Tibial artery (tissue), 4 donors: ENCODE data around the gene PEX14.

Experiments used
- DNase-seq, 2 donors: peaks; one replicate each; pipeline ENCODE4 v3.0.0-alpha.2; 2019
- H3K27ac ChIP-seq, 2 donors: fragments of 200-600 bp; sonication (generic) in 1 of 2; 1 replicate in 1 of 2; 2 replicates in 1 of 2; pipeline ENCODE4 v1.5.1; 2018 to 2019; ENCODE audit warnings: mild to moderate bottlenecking in 1 of 2
- H3K27me3 ChIP-seq, 2 donors: fragments of 200-600 bp; sonication (generic) in 1 of 2; one replicate each; pipeline versions ENCODE4 v1.5.1 to v1.6.0; 2016 to 2019
- H3K36me3 ChIP-seq, 3 donors: fragments of 200-600 bp; sonication (generic) in 2 of 3; one replicate each; pipeline ENCODE4 v1.5.1; 2016 to 2019; ENCODE audit warnings: mild to moderate bottlenecking in 2 of 3
- H3K4me1 ChIP-seq, 4 donors: fragments of 200-600 bp; sonication (generic) in 2 of 4; 1 replicate in 3 of 4; 2 replicates in 1 of 4; pipeline ENCODE4 v1.5.1; 2016 to 2019
- H3K4me3 ChIP-seq, 2 donors: fragments of 200-600 bp; sonication (generic) in 1 of 2; 1 replicate in 1 of 2; 2 replicates in 1 of 2; pipeline ENCODE4 v1.5.1; 2018 to 2019; ENCODE audit warnings: mild to moderate bottlenecking in 2 of 2
- H3K9me3 ChIP-seq, 3 donors: fragments of 200-600 bp; sonication (generic) in 1 of 3; one replicate each; pipeline ENCODE4 v1.5.1; 2016 to 2019
- intact Hi-C: fragments of 100-400 bp; cut with DNase I; formaldehyde crosslinking; loops from one replicate; pipeline ENCODE4 v1.15.0; 2023; ENCODE audit warnings: low total_unique reads
- TF ChIP-seq, protein P1 (sequence below), 2 experiments: fragments of 200-600 bp in 1 of 2; fragments of 450-650 bp in 1 of 2; IDR thresholded peaks; one replicate each; pipeline ENCODE4 v1.5.1; 2017 to 2019; ENCODE audit warnings: antibody characterized with exemption in 2 of 2, mild to moderate bottlenecking in 1 of 2, moderate library complexity in 1 of 2

Gene PEX14

DNA sequence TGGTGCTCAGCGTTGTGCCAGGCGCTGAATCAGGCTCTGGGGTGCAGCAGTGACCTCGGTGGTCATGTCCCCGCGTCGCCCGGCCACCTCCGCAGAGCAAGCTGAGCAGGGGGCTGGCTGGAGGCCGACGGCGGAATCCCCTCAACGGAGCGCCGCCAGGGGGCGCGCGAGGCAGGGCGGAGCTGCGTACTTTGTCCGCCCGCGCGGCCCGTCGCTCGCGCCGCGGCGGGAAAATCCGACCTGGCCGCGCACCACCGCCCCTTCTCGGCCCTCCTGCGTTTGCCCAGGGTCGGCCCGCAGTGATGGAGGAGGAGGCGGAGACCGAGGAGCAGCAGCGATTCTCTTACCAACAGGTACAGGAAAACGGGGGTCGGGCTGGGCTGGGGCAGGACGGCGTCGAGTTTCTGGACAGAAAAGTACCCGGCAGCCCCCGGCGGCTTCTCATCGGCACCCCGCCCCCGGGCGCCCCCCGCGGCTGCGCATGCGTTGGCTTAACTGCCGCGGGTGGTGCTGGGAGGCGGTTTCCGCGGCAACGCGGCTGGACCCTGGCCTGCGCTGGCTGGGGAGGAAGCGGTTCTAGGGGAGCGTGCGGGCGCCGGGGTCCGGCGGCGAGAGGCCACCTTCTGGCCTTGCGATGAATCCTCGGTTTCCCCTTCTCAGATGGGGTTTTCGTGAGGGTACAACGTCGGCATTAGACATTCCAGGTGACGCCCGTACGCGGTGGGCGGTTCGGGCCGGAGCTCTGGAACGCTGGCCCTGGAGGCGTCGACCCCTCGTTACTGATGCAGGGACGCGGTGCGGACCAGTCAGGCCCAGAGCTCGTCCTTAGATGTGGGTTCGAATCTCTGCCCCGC, 44.3 kb upstream of the PEX14 start, which contains the start of gene CENPS:
CENPS (plus strand) TSS at position 218 of the 854 bp plus-strand sequence; CDS start at position 303, 85 bp downstream.
- Histone ChIP-seq H3K36me3 (no peaks in the 10 kb centered on the region), H3K27ac (peak within 1 kb of the TSS; percentile 55 to 57), H3K4me3 (peak within 1 kb of the TSS; percentile 59 to 65), H3K9me3 (no peaks in the 10 kb centered on the region), H3K27me3 (no peaks in the 10 kb centered on the region), H3K4me1 (peaks cover 4 to 18% (median 9%) of the 10 kb centered on the region in 4 donors)
- TF ChIP-seq, protein P1, sequence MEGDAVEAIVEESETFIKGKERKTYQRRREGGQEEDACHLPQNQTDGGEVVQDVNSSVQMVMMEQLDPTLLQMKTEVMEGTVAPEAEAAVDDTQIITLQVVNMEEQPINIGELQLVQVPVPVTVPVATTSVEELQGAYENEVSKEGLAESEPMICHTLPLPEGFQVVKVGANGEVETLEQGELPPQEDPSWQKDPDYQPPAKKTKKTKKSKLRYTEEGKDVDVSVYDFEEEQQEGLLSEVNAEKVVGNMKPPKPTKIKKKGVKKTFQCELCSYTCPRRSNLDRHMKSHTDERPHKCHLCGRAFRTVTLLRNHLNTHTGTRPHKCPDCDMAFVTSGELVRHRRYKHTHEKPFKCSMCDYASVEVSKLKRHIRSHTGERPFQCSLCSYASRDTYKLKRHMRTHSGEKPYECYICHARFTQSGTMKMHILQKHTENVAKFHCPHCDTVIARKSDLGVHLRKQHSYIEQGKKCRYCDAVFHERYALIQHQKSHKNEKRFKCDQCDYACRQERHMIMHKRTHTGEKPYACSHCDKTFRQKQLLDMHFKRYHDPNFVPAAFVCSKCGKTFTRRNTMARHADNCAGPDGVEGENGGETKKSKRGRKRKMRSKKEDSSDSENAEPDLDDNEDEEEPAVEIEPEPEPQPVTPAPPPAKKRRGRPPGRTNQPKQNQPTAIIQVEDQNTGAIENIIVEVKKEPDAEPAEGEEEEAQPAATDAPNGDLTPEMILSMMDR (IDR thresholded peaks at IDR 0.05) = peak; percentile 96 to 99
- DNase-seq = peak; percentile 82 to 92
- intact Hi-C loops = loop anchor here (2.0 to 5.0 kb wide), 2 partner anchors 42 to 62 kb away; partner anchors contain the start of gene DFFA

DNA sequence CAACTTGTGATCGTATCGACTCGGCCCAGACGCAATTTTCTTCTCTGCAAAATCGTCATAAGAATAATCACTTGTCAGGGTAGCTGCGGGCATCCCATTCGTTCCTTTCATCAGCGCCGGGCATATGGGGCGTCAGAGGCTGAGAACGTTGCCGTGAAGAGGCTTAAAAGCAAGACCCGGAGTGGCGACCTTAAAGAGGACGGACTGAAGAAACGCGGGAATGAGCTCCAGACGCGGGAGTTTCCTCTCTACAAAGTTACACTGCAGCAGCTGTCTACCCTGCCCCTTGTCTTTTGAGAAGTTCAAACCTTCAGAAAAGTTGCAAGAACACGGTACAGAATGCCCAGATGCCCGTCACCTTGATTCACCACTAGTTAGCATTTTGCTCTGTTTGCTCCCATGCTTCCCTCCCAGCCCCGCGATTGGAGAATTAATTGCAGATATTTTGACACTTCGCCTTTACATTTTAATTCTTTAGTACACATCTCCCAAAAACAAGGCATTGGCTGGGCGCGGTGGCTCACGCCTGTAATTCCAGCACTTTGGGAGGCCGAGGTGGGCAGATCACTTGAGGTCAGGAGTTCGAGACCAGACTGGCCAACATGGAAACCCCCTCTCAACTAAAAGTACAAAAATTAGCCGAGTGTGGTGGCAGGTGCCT, 43.5 kb upstream of the PEX14 start:
- H3K27ac ChIP-seq = peak overlapping the region; percentile 55 to 57
- no peaks in the 10 kb centered on the region for H3K36me3 ChIP-seq
- peak overlapping the region; percentile 59 to 65 for H3K4me3 ChIP-seq
- no peaks in the 10 kb centered on the region for H3K27me3 ChIP-seq
- no peak for DNase-seq
- H3K4me1 ChIP-seq = peaks cover 4 to 18% (median 9%) of the 10 kb centered on the region in 4 donors
- intact Hi-C loops = loop anchor here (2.0 to 5.0 kb wide), 2 partner anchors 42 to 61 kb away; partner anchors contain the start of gene DFFA
- TF ChIP-seq, protein P1 (IDR thresholded peaks at IDR 0.05) = no peak
- no peaks in the 10 kb centered on the region for H3K9me3 ChIP-seq

DNA sequence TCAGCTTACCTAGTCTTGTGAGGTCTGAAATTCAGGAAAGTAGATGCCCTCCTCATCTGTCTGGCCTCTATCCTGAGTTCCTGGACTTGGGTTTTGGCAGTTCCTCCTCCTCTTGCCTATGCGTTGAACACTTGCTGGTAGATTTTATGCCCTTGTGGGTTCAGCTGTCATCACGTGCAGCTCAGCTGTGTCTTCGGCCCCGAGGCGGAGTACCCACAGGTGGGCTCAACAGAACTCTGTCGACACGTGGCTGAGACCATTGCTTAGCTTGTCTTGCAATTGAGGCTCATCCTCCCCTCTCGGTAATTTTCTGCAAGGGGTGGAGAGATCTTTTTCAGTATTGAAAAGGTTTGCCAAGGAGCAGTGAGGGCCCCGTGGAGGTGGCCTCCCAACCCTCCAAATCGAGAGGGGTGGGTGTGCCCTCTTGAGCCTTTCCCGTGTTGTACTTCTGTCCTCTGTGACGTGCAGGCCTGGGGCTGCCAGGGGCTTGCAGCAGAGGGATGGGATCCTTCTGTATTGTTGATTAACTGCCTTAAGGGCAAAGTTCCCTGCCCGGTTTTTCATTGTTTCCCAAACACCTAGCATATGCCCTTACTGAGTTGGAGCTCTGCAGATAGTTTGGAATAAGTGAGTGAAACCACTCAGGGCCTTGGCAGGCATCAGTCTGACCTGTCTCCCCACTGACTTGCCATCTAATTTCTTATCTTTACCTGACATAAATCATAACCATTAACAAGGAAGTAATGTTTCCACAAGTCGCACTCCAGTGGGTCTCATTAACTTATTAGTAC, 41.6 kb upstream of the PEX14 start:
- Histone ChIP-seq H3K27me3 (no peaks in the 10 kb centered on the region), H3K4me3 (no peak overlapping the region), H3K36me3 (no peaks in the 10 kb centered on the region), H3K9me3 (no peaks in the 10 kb centered on the region), H3K4me1 (peaks cover 4 to 18% (median 9%) of the 10 kb centered on the region in 4 donors), H3K27ac (no peak overlapping the region)
- no peak for DNase-seq
- intact Hi-C loops = loop anchor here (5.0 kb wide), 1 partner anchor 59 kb away; no protein-coding TSS in a partner anchor
- TF ChIP-seq, protein P1 (IDR thresholded peaks at IDR 0.05) = no peak

DNA sequence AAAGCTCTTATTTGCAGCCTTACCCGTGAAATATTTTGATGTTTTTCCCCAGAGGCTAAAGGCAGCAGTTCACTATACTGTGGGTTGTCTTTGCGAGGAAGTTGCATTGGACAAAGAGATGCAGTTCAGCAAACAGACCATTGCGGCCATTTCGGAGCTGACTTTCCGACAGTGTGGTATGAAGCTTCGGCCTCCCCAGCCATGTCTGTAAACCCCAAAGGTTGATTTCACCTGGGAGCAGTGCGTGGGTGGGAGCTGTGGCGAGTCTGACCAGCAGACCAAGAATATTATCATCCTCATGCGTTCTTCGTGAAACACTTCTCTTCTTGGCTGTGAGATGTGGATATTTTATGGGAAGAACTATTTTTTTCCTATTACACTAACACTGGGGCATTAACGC, 41.0 kb upstream of the PEX14 start:
- Histone ChIP-seq H3K27ac (no peak overlapping the region), H3K27me3 (no peaks in the 10 kb centered on the region), H3K4me1 (peaks cover 4 to 18% (median 9%) of the 10 kb centered on the region in 4 donors), H3K36me3 (no peaks in the 10 kb centered on the region), H3K9me3 (no peaks in the 10 kb centered on the region), H3K4me3 (no peak overlapping the region)
- no peak for DNase-seq
- intact Hi-C loops = loop anchor here (5.0 kb wide), 1 partner anchor 59 kb away; no protein-coding TSS in a partner anchor
- TF ChIP-seq, protein P1 (IDR thresholded peaks at IDR 0.05) = no peak

DNA sequence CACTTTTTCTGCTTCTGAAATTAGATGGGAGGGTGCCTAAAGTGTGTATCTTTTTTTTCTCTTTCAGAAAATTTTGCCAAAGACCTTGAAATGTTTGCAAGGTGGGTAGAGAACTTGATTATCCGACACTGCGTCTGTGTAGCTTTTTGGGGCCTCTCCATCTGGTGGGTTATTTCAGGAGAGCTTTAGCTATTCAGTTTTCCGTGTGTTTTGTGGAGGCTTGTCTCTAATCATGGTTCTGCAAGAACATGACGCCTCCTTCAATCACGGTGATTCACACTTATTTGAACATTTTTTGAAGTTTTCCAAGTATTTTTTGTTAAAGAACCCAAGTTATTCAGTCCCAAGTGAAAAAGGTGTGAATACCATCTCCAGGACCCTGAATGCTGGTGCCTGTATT, 40.2 kb upstream of the PEX14 start:
- intact Hi-C loops = loop anchor here (5.0 kb wide), 1 partner anchor 58 kb away; no protein-coding TSS in a partner anchor
- Histone ChIP-seq H3K4me1 (peaks cover 4 to 17% (median 8%) of the 10 kb centered on the region in 4 donors), H3K36me3 (peaks cover 0 to 1% (median 0%) of the 10 kb centered on the region in 3 donors), H3K27me3 (no peaks in the 10 kb centered on the region), H3K4me3 (no peak overlapping the region), H3K9me3 (no peaks in the 10 kb centered on the region), H3K27ac (no peak overlapping the region)
- TF ChIP-seq, protein P1 (IDR thresholded peaks at IDR 0.05) = no peak
- no peak for DNase-seq
